GM12878 (cell line): ENCODE results near the gene CYP8B1. TPM values are rescaled to one million over a fixed set of nuclear protein-coding genes. Genes with fewer than 3 reads are reported as not detected.

Source experiments
- ATAC-seq: fragments of 200-7000 bp; cut with Tn5 transposase; 3 replicates; pipeline ENCODE4 v1.9.1; 2020; ENCODE audit warnings: mild to moderate bottlenecking, moderate library complexity
- BruUV-seq: library from RNA; stranded (reverse); fragments of 400-500 nt; replicated peaks from 2 replicates; lab custom pipeline; 2021; lab: Mats Ljungman, UMichigan
- CTCF ChIA-PET: fragments of 300-600 bp; sonication (Branson Sonifier 250); formaldehyde crosslinking; extraction: SDS; loops from one replicate; lab custom pipeline; 2021; ENCODE audit warnings: inconsistent platforms; lab: Yijun Ruan, JAX
- POLR2A ChIA-PET: fragments of 350-600 bp; formaldehyde crosslinking; extraction: SDS; loops from one replicate; lab custom pipeline; 2021; ENCODE audit warnings: inconsistent platforms; lab: Charles Lee
- RAD21 ChIA-PET: fragments of 300-600 bp; sonication (Branson Sonifier 250); formaldehyde crosslinking; loops from one replicate; lab custom pipeline; 2023; ENCODE audit warnings: antibody characterized with exemption; ENCODE audit not compliant: unreplicated experiment; lab: Charles Lee
- SMC1A ChIA-PET: fragments of 300-600 bp; sonication (Branson Sonifier 250); formaldehyde crosslinking; loops from one replicate; lab custom pipeline; 2023; ENCODE audit not compliant: unreplicated experiment, uncharacterized antibody; lab: Charles Lee
- DNase-seq: peaks from one replicate; pipeline ENCODE4 v3.0.0-alpha.2; 2011; ENCODE audit warnings: low read depth, low spot score
- FAIRE-seq: peaks from 3 replicates; lab custom pipeline; 2011; peaks lifted over from hg19 to GRCh38; lab: Jason Lieb, UNC
- H2AFZ ChIP-seq: 2 replicates; pipeline ENCODE4 v1.6.0; 2011; ENCODE audit warnings: low read depth, low read length, control low read depth; ENCODE audit not compliant: control insufficient read depth
- H3K27ac ChIP-seq: 2 replicates; pipeline ENCODE4 v1.5.1; 2011; ENCODE audit warnings: control low read depth; ENCODE audit not compliant: control insufficient read depth, insufficient read depth
- H3K27me3 ChIP-seq, 2 experiments: replicated peaks in 1 of 2; 2 replicates each; pipeline versions ENCODE4 v1.6.0 to v1.6.1; 2011; ENCODE audit warnings: low read length in 1 of 2; ENCODE audit not compliant: control insufficient read depth in 2 of 2, insufficient read depth in 2 of 2
- H3K36me3 ChIP-seq, 2 experiments: 2 replicates each; pipeline ENCODE4 v1.5.1; 2011; ENCODE audit warnings: low read length in 1 of 2; ENCODE audit not compliant: control insufficient read depth in 2 of 2, insufficient read depth in 2 of 2
- H3K4me1 ChIP-seq: 2 replicates; pipeline ENCODE4 v1.6.1; 2011; ENCODE audit warnings: mild to moderate bottlenecking, low read length, moderate library complexity, mixed read lengths; ENCODE audit not compliant: control insufficient read depth, insufficient read depth
- H3K4me2 ChIP-seq: 2 replicates; pipeline ENCODE4 v1.6.0; 2011; ENCODE audit warnings: control low read depth; ENCODE audit not compliant: control insufficient read depth, insufficient read depth
- H3K4me3 ChIP-seq: fragments of 200-600 bp; sonication (generic); 2 replicates; pipeline ENCODE4 v1.5.1; 2016
- H3K79me2 ChIP-seq: 2 replicates; pipeline ENCODE4 v1.6.0; 2011; ENCODE audit warnings: low read length; ENCODE audit not compliant: control insufficient read depth, insufficient read depth
- H3K9ac ChIP-seq: 2 replicates; pipeline ENCODE4 v1.8.0; 2011; ENCODE audit warnings: low read length, control low read depth, mixed read lengths; ENCODE audit not compliant: control insufficient read depth, insufficient read depth
- H3K9me3 ChIP-seq: replicated peaks from 3 replicates; pipeline ENCODE4 v1.5.1; 2011; ENCODE audit warnings: mild to moderate bottlenecking, low read length; ENCODE audit not compliant: control insufficient read depth, insufficient read depth
- H4K20me1 ChIP-seq: 2 replicates; pipeline ENCODE4 v1.6.0; 2011; ENCODE audit not compliant: control insufficient read depth, insufficient read depth
- BRCA1 ChIP-seq: IDR thresholded peaks from 2 replicates; pipeline ENCODE4 v1.6.1; 2011; ENCODE audit warnings: low read depth, low read length, improper control_type of control experiment
- CEBPZ ChIP-seq: fragments of 150-350 bp; IDR thresholded peaks from 2 replicates; pipeline ENCODE4 v1.6.1; 2016; ENCODE audit warnings: low read depth, low read length
- HCFC1 ChIP-seq: fragments of 150-350 bp; IDR thresholded peaks from 2 replicates; pipeline ENCODE4 v1.6.1; 2014; ENCODE audit warnings: low read length
- JUND ChIP-seq: IDR thresholded peaks from 2 replicates; pipeline ENCODE4 v1.6.1; 2012; ENCODE audit warnings: low read depth, mild to moderate bottlenecking, low read length, improper control_type of control experiment, moderate library complexity
- MEF2A ChIP-seq: IDR thresholded peaks from 2 replicates; pipeline ENCODE4 v1.6.1; 2011; ENCODE audit warnings: low read depth, mild to moderate bottlenecking, low read length, moderate library complexity; ENCODE audit not compliant: insufficient read depth
- NFYB ChIP-seq: IDR thresholded peaks from 2 replicates; pipeline ENCODE4 v1.6.1; 2011; ENCODE audit warnings: low read depth, mild to moderate bottlenecking, low read length, improper control_type of control experiment, moderate library complexity; ENCODE audit not compliant: insufficient read depth
- POU2F2 ChIP-seq: IDR thresholded peaks from 3 replicates; pipeline ENCODE4 v1.6.1; 2011; ENCODE audit warnings: low read depth, mild to moderate bottlenecking, low read length, borderline replicate concordance
- REST ChIP-seq: IDR thresholded peaks from 2 replicates; pipeline ENCODE4 v1.6.1; 2012; ENCODE audit warnings: mild to moderate bottlenecking, low read depth, low read length
- SIN3A ChIP-seq: IDR thresholded peaks from 2 replicates; pipeline ENCODE4 v1.6.1; 2012; ENCODE audit warnings: low read depth, low read length, improper control_type of control experiment
- SREBF1 ChIP-seq: IDR thresholded peaks from 2 replicates; pipeline ENCODE4 v1.6.1; 2012; ENCODE audit warnings: mild to moderate bottlenecking, low read length
- SRF ChIP-seq, 2 experiments: IDR thresholded peaks; 2 replicates each; pipeline ENCODE4 v1.6.1; 2011; ENCODE audit warnings: low read depth in 2 of 2, low read length in 2 of 2, mild to moderate bottlenecking in 1 of 2, moderate library complexity in 1 of 2
- STAT1 ChIP-seq: fragments of 450-650 bp; conservative IDR thresholded peaks from 2 replicates; pipeline ENCODE4 v1.6.1; 2014; ENCODE audit warnings: antibody characterized with exemption, mild to moderate bottlenecking
- ZBED1 ChIP-seq: IDR thresholded peaks from 2 replicates; pipeline ENCODE4 v1.6.1; 2016; ENCODE audit warnings: borderline replicate concordance
- ZNF274 ChIP-seq: IDR thresholded peaks from one replicate; pipeline ENCODE4 v1.8.0; 2011; ENCODE audit not compliant: insufficient read length, insufficient read depth
- ZNF384 ChIP-seq: IDR thresholded peaks from 2 replicates; pipeline ENCODE4 v1.6.1; 2012; ENCODE audit warnings: low read depth, mild to moderate bottlenecking, low read length, improper control_type of control experiment, borderline replicate concordance
- ZNF622 ChIP-seq: fragments of 450-650 bp; IDR thresholded peaks from 2 replicates; pipeline ENCODE4 v1.6.1; 2017; ENCODE audit warnings: mild to moderate bottlenecking, inconsistent platforms
- WGBS: methylation state at CpG from one replicate; pipeline ENCODE4 v1.1.6; 2016; ENCODE audit warnings: low lambda C conversion rate; ENCODE audit not compliant: insufficient replicate concordance, insufficient coverage; ENCODE audit errors: missing lambda C conversion rate; 5-methylcytosine and 5-hydroxymethylcytosine counted together
- in situ Hi-C: fragments of 300-500 bp; cut with MboI; formaldehyde crosslinking; loops from 9 replicates; pipeline ENCODE4 v1.14.3; 2018; ENCODE audit warnings: mixed read lengths
- intact Hi-C: fragments of 100-400 bp; cut with micrococcal nuclease; formaldehyde crosslinking; loops from one replicate; pipeline ENCODE4 v1.14.2; 2022; ENCODE audit not compliant: unreplicated experiment
- polyA plus RNA-seq, 11 experiments: library from polyadenylated mRNA; depleted of rRNA in 4 of 11; unstranded in 6 of 11; stranded (reverse) in 5 of 11; fragments of >200 nt; fragmentation: Nextera tagmentation in 4 of 11; fragmentation: Illumina TruSeq in 1 of 11; extraction: Ambion mirVana in 4 of 11; extraction: Trizol in 1 of 11; gene quantifications; 1 replicate in 1 of 11; 2 replicates in 10 of 11; pipeline versions ENCODE4 v1.2.1 to v1.2.3, GENCODE V29; 2011 to 2016; ENCODE audit warnings: inconsistent platforms in 2 of 11, missing spikeins in 2 of 11, low read depth in 1 of 11
- total RNA-seq, 4 experiments: library from RNA; depleted of rRNA in 3 of 4; stranded (reverse); fragments of >200 nt in 3 of 4; fragmentation: Illumina TruSeq in 1 of 4; extraction: Trizol in 1 of 4; gene quantifications; 2 replicates each; pipeline versions ENCODE4 v1.2.1 to v1.2.3, GENCODE V29; 2013 to 2021

CYP8B1 gene
- total and polyA plus RNA-seq, 10 of the 15 experiments (the other 5 are each of a cell fraction or from before 2014, with no cell fraction given) = 0.08 TPM; not detected in 9

- TF ChIP-seq CEBPZ = no peak
- no peak for TF ChIP-seq JUND
- TF ChIP-seq MEF2A = no peak
- no peak for TF ChIP-seq ZNF622
Observed at GRCh38 chr3:42877881-42878280, 2.2 kb upstream of the CYP8B1 start (continued).

GRCh38 chr3:42876940-42877720 lies 1.5 kb upstream of the CYP8B1 start:
- Histone ChIP-seq H2AFZ (no peak overlapping the region), H4K20me1 (no peaks in the 10 kb centered on the region), H3K79me2 (no peaks in the 10 kb centered on the region), H3K9me3 (no peaks in the 10 kb centered on the region), H3K27me3 (no peaks in the 10 kb centered on the region), H3K4me3 (no peak overlapping the region), H3K9ac (no peak overlapping the region), H3K36me3 (no peaks in the 10 kb centered on the region), H3K4me2 (no peak overlapping the region), H3K4me1 (peaks cover 4% of the 10 kb centered on the region; the same call in 1 of the 2 replicates), H3K27ac (no peak overlapping the region)
- ChIA-PET CTCF (interaction anchor here (1.4 to 2.8 kb wide), 3 partner anchors 46 to 194 kb away, joined by 4 to 15 read pairs (median 6); no protein-coding TSS in a partner anchor), SMC1A (interaction anchor here (3.5 kb wide), 1 partner anchor 38 kb away, joined by 9 read pairs; no protein-coding TSS in a partner anchor), RAD21 (no interaction called here), POLR2A (no interaction called here)
- FAIRE-seq = no peak
- no peak for DNase-seq
- TF ChIP-seq ZNF384 (no peak), ZNF274 (no peak), SRF (IDR thresholded peaks at IDR 0.05; ENCODE audit: low read depth in 2 of 2, low read length in 2 of 2) (no peak), STAT1 (no peak), HCFC1 (no peak), ZBED1 (no peak), ZNF622 (no peak), POU2F2 (no peak), REST (no peak), SREBF1 (no peak), NFYB (no peak), SIN3A (no peak), BRCA1 (no peak)
- intact Hi-C loops (no loop called here), in situ Hi-C loops (loop anchor here (5.0 kb wide), 2 partner anchors 40 to 95 kb away; no protein-coding TSS in a partner anchor)
- no peak for ATAC-seq
- WGBS = 14% methylated on average over 7 of the region's 7 CpGs
- no TSS peak for BruUV-seq
